HL-60 (cell line): ENCODE results near the gene XXYLT1.

Source experiments
- DNase-seq, 2 experiments: peaks; one replicate each; pipeline ENCODE4 v3.0.0-alpha.2; 2010 to 2020; ENCODE audit warnings: low read depth in 1 of 2, low spot score in 1 of 2
- H3K27ac ChIP-seq: fragments of 250-450 bp; sonication (Bioruptor Pico); replicated peaks from 2 replicates; pipeline ENCODE4 v1.5.1; 2020; ENCODE audit warnings: mild to moderate bottlenecking, moderate library complexity
- H3K27me3 ChIP-seq: fragments of 250-450 bp; sonication (Bioruptor Pico); 2 replicates; pipeline ENCODE4 v1.5.1; 2021; ENCODE audit warnings: mild to moderate bottlenecking, moderate library complexity; ENCODE audit not compliant: insufficient read depth, poor library complexity, severe bottlenecking
- H3K4me3 ChIP-seq: replicated peaks from 2 replicates; pipeline ENCODE4 v1.5.1; 2011; ENCODE audit warnings: mild to moderate bottlenecking, control low read depth, low read length; ENCODE audit not compliant: insufficient read depth
- GABPA ChIP-seq: IDR thresholded peaks from 2 replicates; pipeline ENCODE4 v1.6.1; 2012; ENCODE audit warnings: low read depth
- POLR2AphosphoS5 ChIP-seq: IDR thresholded peaks from 2 replicates; pipeline ENCODE4 v1.6.1; 2012; ENCODE audit warnings: low read depth
- SPI1 ChIP-seq: IDR thresholded peaks from 2 replicates; pipeline ENCODE4 v1.6.1; 2012; ENCODE audit warnings: low read depth, mild to moderate bottlenecking, borderline replicate concordance
- TF ChIP-seq, protein P1 (sequence below): IDR thresholded peaks from 2 replicates; pipeline ENCODE4 v1.6.1; 2012; ENCODE audit warnings: low read depth; ENCODE audit not compliant: insufficient replicate concordance
- TF ChIP-seq, protein P2 (sequence below): IDR thresholded peaks from one replicate; pipeline ENCODE4 v1.5.1; 2011; ENCODE audit warnings: low read length, control low read depth, inconsistent platforms; ENCODE audit not compliant: insufficient read depth

Gene XXYLT1

DNA sequence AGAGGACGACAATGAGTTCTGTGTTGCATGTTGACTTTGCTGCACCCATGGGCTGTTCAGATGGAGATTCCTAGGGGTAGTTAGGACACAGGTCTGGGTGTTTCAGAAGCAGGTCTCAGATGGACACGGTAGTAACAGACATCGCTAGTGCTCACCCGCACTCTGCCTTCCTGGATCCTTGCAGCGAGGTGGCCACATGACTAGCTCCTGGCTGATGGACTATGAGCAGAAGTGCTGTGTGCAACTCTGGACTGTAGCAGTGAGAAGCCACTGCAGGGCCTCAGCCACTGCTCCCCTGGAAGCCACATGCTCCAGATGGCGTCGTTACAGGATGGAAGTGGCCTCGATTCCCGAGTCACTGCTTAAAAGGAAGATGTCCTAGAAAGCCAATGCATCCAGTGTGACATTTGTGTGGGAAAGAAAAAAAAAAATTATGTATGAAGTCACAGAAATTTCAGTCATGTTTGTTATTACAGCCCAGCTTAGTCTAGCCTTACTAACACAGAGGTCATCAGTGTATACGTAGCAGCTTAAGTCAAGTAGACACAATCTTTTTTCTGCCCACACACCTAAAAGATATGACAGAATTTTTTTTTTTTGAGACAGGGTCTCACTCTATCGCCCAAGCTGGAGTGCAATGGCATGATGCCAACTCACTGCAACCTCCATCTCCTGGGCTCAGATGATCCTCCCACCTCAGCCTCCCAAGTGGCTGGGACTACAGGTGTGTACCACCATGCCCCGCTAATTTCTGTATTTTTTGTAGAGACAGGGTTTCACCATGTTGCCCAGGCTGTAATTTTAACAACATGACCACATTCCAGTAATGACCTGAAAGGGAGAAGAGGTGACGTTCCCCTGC lies 95.3 kb downstream of the XXYLT1 start:
- TF ChIP-seq, protein P1, sequence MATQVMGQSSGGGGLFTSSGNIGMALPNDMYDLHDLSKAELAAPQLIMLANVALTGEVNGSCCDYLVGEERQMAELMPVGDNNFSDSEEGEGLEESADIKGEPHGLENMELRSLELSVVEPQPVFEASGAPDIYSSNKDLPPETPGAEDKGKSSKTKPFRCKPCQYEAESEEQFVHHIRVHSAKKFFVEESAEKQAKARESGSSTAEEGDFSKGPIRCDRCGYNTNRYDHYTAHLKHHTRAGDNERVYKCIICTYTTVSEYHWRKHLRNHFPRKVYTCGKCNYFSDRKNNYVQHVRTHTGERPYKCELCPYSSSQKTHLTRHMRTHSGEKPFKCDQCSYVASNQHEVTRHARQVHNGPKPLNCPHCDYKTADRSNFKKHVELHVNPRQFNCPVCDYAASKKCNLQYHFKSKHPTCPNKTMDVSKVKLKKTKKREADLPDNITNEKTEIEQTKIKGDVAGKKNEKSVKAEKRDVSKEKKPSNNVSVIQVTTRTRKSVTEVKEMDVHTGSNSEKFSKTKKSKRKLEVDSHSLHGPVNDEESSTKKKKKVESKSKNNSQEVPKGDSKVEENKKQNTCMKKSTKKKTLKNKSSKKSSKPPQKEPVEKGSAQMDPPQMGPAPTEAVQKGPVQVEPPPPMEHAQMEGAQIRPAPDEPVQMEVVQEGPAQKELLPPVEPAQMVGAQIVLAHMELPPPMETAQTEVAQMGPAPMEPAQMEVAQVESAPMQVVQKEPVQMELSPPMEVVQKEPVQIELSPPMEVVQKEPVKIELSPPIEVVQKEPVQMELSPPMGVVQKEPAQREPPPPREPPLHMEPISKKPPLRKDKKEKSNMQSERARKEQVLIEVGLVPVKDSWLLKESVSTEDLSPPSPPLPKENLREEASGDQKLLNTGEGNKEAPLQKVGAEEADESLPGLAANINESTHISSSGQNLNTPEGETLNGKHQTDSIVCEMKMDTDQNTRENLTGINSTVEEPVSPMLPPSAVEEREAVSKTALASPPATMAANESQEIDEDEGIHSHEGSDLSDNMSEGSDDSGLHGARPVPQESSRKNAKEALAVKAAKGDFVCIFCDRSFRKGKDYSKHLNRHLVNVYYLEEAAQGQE = no peak
- no peak for TF ChIP-seq POLR2AphosphoS5
- no peak for TF ChIP-seq SPI1
- TF ChIP-seq, protein P2, sequence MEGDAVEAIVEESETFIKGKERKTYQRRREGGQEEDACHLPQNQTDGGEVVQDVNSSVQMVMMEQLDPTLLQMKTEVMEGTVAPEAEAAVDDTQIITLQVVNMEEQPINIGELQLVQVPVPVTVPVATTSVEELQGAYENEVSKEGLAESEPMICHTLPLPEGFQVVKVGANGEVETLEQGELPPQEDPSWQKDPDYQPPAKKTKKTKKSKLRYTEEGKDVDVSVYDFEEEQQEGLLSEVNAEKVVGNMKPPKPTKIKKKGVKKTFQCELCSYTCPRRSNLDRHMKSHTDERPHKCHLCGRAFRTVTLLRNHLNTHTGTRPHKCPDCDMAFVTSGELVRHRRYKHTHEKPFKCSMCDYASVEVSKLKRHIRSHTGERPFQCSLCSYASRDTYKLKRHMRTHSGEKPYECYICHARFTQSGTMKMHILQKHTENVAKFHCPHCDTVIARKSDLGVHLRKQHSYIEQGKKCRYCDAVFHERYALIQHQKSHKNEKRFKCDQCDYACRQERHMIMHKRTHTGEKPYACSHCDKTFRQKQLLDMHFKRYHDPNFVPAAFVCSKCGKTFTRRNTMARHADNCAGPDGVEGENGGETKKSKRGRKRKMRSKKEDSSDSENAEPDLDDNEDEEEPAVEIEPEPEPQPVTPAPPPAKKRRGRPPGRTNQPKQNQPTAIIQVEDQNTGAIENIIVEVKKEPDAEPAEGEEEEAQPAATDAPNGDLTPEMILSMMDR = no peak
- no peak for TF ChIP-seq GABPA
- DNase-seq = no peak
- Histone ChIP-seq H3K27ac (no peak overlapping the region), H3K4me3 (no peak overlapping the region), H3K27me3 (no peaks in the 10 kb centered on the region)

DNA sequence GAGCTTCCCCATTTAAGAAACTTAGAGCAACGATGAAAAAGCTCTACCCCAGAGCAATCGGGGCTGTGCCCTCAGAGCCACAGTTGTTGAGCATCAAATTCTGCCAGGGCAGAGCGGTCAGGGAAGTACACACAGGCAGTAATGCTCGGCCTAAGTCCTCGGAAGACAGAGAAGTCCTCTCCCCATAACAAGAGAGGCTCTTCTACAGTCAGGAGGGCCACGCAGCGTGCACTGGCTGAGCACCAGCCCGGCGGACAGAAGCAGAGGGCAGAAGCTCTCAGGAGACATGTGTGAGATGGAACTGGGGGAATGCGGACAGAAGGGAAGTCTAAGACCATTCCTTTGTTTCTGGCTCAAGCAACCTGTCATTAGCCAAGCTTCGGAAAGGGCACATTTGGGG lies 95.9 kb downstream of the XXYLT1 start:
- no peak for DNase-seq
- no peaks in the 10 kb centered on the region for H3K27me3 ChIP-seq
- TF ChIP-seq POLR2AphosphoS5 (no peak), GABPA (no peak), SPI1 (no peak)
- TF ChIP-seq, protein P1 = no peak
- TF ChIP-seq, protein P2 = no peak
- no peak overlapping the region for H3K27ac ChIP-seq
- H3K4me3 ChIP-seq = no peak overlapping the region

DNA sequence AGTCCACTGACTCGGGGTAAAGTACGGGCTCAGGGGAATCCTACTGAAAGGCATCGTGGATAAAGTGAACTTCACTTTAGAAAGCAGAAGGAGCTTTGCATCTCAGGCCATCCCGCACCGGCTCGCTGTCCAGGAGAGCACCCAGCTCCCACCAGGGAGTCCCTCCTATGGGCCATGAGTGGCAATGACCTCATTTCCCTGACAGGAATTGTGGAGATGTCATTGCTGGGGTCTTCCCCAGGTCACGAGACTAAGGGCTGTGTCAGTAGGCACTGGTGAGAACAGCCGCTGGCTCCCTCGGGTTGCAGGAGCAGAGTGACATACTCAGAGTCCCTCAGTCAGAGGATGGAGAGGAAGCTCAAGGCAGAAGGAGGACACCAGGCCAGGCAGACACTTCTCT lies 97.3 kb downstream of the XXYLT1 start:
- Histone ChIP-seq H3K4me3 (no peak overlapping the region), H3K27ac (no peak overlapping the region), H3K27me3 (no peaks in the 10 kb centered on the region)
- TF ChIP-seq POLR2AphosphoS5 = no peak
- TF ChIP-seq GABPA = no peak
- TF ChIP-seq, protein P1 = no peak
- TF ChIP-seq, protein P2 = no peak
- no peak for TF ChIP-seq SPI1
- DNase-seq = no peak
